ENCODE data around the gene CAPN15. TPM values are rescaled to one million over a fixed set of nuclear protein-coding genes. Genes with fewer than 3 reads are reported as not detected.

Gene CAPN15
- total RNA-seq, 4 donors from 2014 or later = 16.4 to 87.2 (median 22.0) TPM

GRCh38 chr16:516301-516700, 11.2 kb upstream of the CAPN15 start:
- no peak for TF ChIP-seq CTCF (IDR thresholded peaks at IDR 0.05)
- DNase-seq (ENCODE audit: low spot score) = no peak
- no peak for ATAC-seq (ENCODE audit: low FRiP score)

DNA sequence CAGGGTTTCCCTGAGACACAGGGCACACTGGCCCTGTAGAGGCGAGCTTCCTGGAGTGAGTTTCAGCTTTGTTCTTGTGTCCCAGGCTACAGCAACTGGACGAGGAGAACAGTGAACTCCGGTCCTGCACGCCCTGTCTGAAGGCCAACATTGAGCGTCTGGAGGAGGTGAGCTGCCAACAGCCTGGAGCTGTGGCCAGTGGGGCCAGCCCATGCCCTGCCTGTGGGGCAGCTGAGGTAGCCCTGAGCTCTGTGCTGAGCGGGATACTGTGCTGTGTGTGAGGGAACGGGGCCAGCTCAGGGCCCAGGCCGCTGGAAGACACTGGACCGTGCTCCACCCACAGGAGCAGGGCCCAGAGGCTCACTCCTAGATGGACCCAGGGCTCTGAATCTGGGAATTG, 8.7 kb upstream of the CAPN15 start:
- DNase-seq (ENCODE audit: low spot score) (no peak), ATAC-seq (ENCODE audit: low FRiP score) (no peak)
- TF ChIP-seq CTCF (IDR thresholded peaks at IDR 0.05) = no peak

GRCh38 chr16:519425-519824, 8.1 kb upstream of the CAPN15 start:
- DNase-seq (ENCODE audit: low spot score) (no peak), ATAC-seq (ENCODE audit: low FRiP score) (no peak)
- no peak for TF ChIP-seq CTCF (IDR thresholded peaks at IDR 0.05)

GRCh38 chr16:519841-520687, 7.4 kb upstream of the CAPN15 start:
- no peak for TF ChIP-seq CTCF (IDR thresholded peaks at IDR 0.05)
- DNase-seq (ENCODE audit: low spot score) (no peak), ATAC-seq (ENCODE audit: low FRiP score) (no peak)

- ATAC-seq (ENCODE audit: low FRiP score) (no peak), DNase-seq (ENCODE audit: low spot score) (no peak)
- no peak for TF ChIP-seq CTCF (IDR thresholded peaks at IDR 0.05)
These were observed 6.7 kb upstream of the CAPN15 start for GRCh38 chr16:520847-521246.

DNA sequence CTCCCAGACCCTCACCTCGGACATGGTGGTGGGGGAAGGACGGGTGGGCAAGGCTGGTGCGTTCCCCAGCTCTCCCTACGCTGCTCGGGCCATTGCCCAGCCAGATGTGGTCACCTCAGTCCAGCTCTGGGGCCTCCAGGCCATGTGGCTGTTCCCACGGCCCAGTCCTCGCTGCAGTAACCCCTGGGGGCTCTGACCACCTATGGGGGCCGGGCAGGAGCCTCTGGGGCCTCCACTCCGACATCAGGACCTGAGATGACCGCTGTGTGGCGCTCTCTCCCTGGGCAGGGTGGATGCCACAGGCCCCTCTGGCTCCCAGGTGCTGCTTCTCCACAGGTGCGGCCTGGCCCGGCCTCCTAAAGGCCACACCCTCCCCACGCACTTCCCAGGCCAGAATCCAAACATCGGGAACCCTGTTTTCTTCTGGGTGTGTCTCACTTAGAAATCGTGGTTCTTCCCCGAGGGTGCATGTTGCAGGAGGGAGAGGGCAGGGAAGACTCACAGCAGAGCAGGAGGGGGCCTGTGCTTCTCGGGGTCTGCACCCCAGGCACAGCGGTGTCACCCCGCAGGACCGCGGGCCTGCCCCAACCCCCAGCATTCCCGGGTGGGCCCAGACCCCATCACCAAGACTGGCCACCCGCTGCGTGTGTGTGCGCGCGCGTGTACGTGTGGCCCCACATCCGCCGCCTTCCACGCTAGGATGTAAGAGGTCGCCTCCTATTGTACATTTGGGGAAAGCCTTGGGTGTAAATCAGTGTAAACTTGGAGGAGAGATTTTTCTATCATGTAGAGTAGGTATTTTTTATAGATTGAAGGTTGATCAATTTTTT, 5.9 kb upstream of the CAPN15 start:
- DNase-seq (ENCODE audit: low spot score) (no peak), ATAC-seq (ENCODE audit: low FRiP score) (no peak)
- TF ChIP-seq CTCF (IDR thresholded peaks at IDR 0.05) = no peak
